NT2/D1 (cell line): Measurements from ENCODE around the gene SMOC2.

Experiments
- DNase-seq: peaks from one replicate; pipeline ENCODE4 v3.0.0-alpha.2; 2011; ENCODE audit warnings: low read depth, low spot score
- H3K27me3 ChIP-seq: 2 replicates; pipeline ENCODE4 v1.6.0; 2011; ENCODE audit warnings: mild to moderate bottlenecking; ENCODE audit not compliant: insufficient read length, insufficient read depth
- H3K36me3 ChIP-seq: 2 replicates; pipeline ENCODE4 v1.6.1; 2011; ENCODE audit warnings: mild to moderate bottlenecking, low read length, mixed read lengths; ENCODE audit not compliant: insufficient read depth, insufficient read length
- H3K4me1 ChIP-seq: 2 replicates; pipeline ENCODE4 v1.5.1; 2011; ENCODE audit not compliant: insufficient read depth, insufficient read length
- H3K4me3 ChIP-seq: 2 replicates; pipeline ENCODE4 v1.5.1; 2011; ENCODE audit warnings: low read depth; ENCODE audit not compliant: insufficient read length
- H3K9ac ChIP-seq: 2 replicates; pipeline ENCODE4 v1.6.0; 2011; ENCODE audit warnings: low read depth; ENCODE audit not compliant: insufficient read length
- H3K9me3 ChIP-seq: 2 replicates; pipeline ENCODE4 v1.5.1; 2011; ENCODE audit warnings: mild to moderate bottlenecking, low read length; ENCODE audit not compliant: insufficient read depth
- SUZ12 ChIP-seq: IDR thresholded peaks from 2 replicates; pipeline ENCODE4 v1.6.1; 2011; ENCODE audit not compliant: insufficient read length, insufficient read depth; ENCODE audit errors: extremely low read depth
- YY1 ChIP-seq: IDR thresholded peaks from 2 replicates; pipeline ENCODE4 v1.6.1; 2011; ENCODE audit not compliant: insufficient read length, insufficient read depth
- ZNF274 ChIP-seq: IDR thresholded peaks from 2 replicates; pipeline ENCODE4 v1.6.1; 2011; ENCODE audit warnings: mild to moderate bottlenecking, low read depth, low read length

Gene SMOC2

GRCh38 chr6:168599118-168599494 lies 158.1 kb downstream of the SMOC2 start:
- Histone ChIP-seq H3K9me3 (no peaks in the 10 kb centered on the region), H3K4me3 (no peak overlapping the region), H3K9ac (no peak overlapping the region), H3K4me1 (no peaks in the 10 kb centered on the region), H3K36me3 (no peaks in the 10 kb centered on the region), H3K27me3 (no peaks in the 10 kb centered on the region)
- TF ChIP-seq SUZ12 (no peak), YY1 (no peak), ZNF274 (no peak)
- no peak for DNase-seq

DNA sequence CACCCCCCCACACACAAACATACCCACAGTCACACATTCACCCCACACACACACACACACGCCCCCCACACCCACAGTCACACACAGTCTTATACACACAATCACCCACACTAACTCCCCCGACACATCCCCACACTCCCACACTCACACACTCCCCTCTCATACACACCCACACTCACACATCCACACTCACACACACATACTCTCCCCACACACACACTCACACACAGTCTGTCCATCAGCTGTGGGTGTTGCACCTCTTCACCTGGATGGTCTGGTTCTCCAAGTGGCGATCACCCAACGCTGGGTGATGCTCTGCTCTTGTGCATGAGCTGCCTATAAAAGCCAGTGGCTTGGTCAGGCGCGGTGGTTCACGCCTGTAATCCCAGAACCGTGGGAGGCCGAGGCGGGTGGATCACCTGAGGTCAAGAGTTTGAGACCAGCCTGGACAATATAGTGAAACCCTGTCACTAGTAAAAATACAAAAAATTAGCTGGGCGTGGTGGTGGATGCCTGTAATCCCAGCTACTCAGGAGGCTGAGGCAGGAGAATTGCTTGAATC lies 158.9 kb downstream of the SMOC2 start:
- H3K9ac ChIP-seq: no peak overlapping the region
- no peaks in the 10 kb centered on the region for H3K9me3 ChIP-seq
- H3K36me3 ChIP-seq: no peaks in the 10 kb centered on the region
- no peaks in the 10 kb centered on the region for H3K4me1 ChIP-seq
- no peak overlapping the region for H3K4me3 ChIP-seq
- TF ChIP-seq SUZ12: no peak
- TF ChIP-seq ZNF274: no peak
- no peak for TF ChIP-seq YY1
- DNase-seq: no peak
- no peaks in the 10 kb centered on the region for H3K27me3 ChIP-seq

DNA sequence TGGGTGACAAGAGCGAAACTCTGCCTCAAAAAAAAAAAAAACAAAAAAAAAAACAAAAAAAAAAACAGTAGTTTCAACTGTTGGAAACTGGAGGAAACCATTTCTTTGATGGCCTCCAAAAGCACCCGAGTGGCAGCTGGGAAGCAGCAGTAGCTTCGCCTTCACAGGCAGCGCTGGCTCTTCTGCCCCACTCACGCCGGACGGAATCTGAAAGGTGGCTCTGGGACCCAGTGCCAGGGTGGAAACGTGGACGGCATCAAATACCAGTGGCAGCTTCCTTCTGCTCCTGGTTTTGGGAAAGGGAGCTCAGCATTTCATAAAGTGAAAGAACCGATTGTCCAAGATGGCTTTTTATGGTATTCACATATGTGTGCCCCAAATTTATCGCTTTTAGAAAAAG lies 159.4 kb downstream of the SMOC2 start:
- H3K27me3 ChIP-seq: no peaks in the 10 kb centered on the region
- TF ChIP-seq YY1 (no peak), ZNF274 (no peak), SUZ12 (no peak)
- DNase-seq: no peak
- H3K4me1 ChIP-seq: no peaks in the 10 kb centered on the region
- H3K4me3 ChIP-seq: no peak overlapping the region
- no peak overlapping the region for H3K9ac ChIP-seq
- H3K9me3 ChIP-seq: no peaks in the 10 kb centered on the region
- H3K36me3 ChIP-seq: no peaks in the 10 kb centered on the region

- Histone ChIP-seq H3K27me3 (no peaks in the 10 kb centered on the region), H3K9ac (no peak overlapping the region), H3K4me3 (no peak overlapping the region), H3K36me3 (no peaks in the 10 kb centered on the region), H3K9me3 (no peaks in the 10 kb centered on the region), H3K4me1 (no peaks in the 10 kb centered on the region)
- TF ChIP-seq YY1 (no peak), SUZ12 (no peak), ZNF274 (no peak)
- no peak for DNase-seq
Observed at GRCh38 chr6:168601111-168601510, 160.1 kb downstream of the SMOC2 start.

- no peak overlapping the region for H3K4me3 ChIP-seq
- H3K27me3 ChIP-seq: no peaks in the 10 kb centered on the region
- DNase-seq: no peak
- H3K9me3 ChIP-seq: no peaks in the 10 kb centered on the region
- no peak overlapping the region for H3K9ac ChIP-seq
- H3K36me3 ChIP-seq: no peaks in the 10 kb centered on the region
- no peak for TF ChIP-seq YY1
- TF ChIP-seq SUZ12: no peak
- TF ChIP-seq ZNF274: no peak
- H3K4me1 ChIP-seq: no peaks in the 10 kb centered on the region
Observed at GRCh38 chr6:168601546-168601945, 160.6 kb downstream of the SMOC2 start.

DNA sequence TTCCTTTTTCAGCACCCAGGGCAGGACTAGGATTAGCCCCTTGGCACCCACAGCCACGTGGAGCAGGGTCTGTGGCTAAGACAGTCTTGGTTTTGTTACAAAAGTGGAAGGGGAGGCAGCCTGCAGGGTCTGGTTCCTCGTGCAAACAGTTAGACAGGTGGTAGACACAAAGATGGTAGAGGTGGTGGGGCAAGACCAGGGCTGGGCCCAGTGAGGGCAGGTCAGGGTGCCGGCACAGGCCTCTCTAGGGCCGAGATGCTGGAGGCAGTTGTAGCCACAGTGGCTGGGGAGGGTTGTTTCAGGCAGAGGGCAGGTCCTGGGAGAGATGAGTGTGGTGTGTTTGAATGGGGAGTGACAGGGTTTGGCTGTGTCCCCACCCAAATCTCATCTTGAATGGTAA lies 161.6 kb downstream of the SMOC2 start:
- no peak for TF ChIP-seq ZNF274
- TF ChIP-seq YY1: no peak
- Histone ChIP-seq H3K4me3 (no peak overlapping the region), H3K27me3 (no peaks in the 10 kb centered on the region), H3K9me3 (no peaks in the 10 kb centered on the region), H3K9ac (no peak overlapping the region), H3K4me1 (no peaks in the 10 kb centered on the region), H3K36me3 (no peaks in the 10 kb centered on the region)
- no peak for DNase-seq

DNA sequence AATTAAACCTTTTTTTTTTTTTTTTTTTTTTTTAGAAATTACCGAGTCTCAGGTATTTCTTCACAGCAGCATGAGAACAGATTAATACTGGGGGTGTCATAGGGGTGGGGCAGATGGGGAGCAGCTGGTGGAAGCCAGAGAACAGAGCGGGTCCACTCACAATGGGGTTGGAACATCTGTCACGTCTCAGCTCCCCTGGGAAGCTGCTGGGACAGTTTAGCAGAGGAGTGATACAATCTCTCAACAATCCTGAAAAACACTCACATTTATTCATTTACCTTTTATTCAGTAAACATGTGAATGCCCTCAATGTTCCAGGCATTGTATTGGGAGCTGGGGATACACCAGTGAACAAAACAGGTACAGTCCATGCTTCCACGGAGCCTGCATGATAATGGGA lies 162.2 kb downstream of the SMOC2 start:
- no peaks in the 10 kb centered on the region for H3K27me3 ChIP-seq

DNA sequence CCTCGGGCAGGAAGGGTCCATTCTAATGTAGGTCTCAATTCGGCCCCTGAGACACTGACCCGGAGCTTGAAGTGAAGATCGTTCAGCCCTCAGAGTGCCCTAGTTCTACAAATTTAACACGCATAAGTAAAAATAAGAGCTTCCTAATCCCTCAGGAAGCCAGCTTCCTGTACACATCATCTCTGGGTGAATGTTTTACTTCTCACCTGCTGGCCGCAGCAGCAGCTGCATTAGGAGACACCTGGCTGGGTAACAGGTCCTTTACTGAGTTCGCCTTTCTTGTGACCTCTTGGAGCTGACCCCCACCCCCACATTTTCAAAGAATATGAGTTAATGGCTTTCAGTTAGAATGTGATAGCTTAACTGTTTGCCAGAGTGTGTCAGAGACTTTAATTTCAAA lies 165.0 kb downstream of the SMOC2 start:
- H3K4me1 ChIP-seq: no peaks in the 10 kb centered on the region
- H3K9ac ChIP-seq: no peak overlapping the region
- no peaks in the 10 kb centered on the region for H3K27me3 ChIP-seq
- no peaks in the 10 kb centered on the region for H3K36me3 ChIP-seq
- no peak for TF ChIP-seq ZNF274
- no peak for TF ChIP-seq YY1
- TF ChIP-seq SUZ12: no peak
- H3K4me3 ChIP-seq: no peak overlapping the region
- no peak for DNase-seq
- no peaks in the 10 kb centered on the region for H3K9me3 ChIP-seq

More for the DNA sequence above, 162.2 kb downstream of the SMOC2 start:
- TF ChIP-seq SUZ12 (no peak), ZNF274 (no peak), YY1 (no peak)
- DNase-seq: no peak
- H3K4me1 ChIP-seq: no peaks in the 10 kb centered on the region
- no peaks in the 10 kb centered on the region for H3K9me3 ChIP-seq
- no peaks in the 10 kb centered on the region for H3K36me3 ChIP-seq
- H3K4me3 ChIP-seq: no peak overlapping the region
- H3K9ac ChIP-seq: no peak overlapping the region
